Measurements from ENCODE around the gene KREMEN1.

KREMEN1 gene

GRCh38 chr22:29209624-29209929, 136.7 kb downstream of the KREMEN1 start:
- DNase-seq, result no peak

GRCh38 chr22:29211066-29211465, 138.2 kb downstream of the KREMEN1 start:
- DNase-seq, result no peak

GRCh38 chr22:29211466-29211865, 138.6 kb downstream of the KREMEN1 start:
- DNase-seq, result no peak

GRCh38 chr22:29212743-29213142, 139.9 kb downstream of the KREMEN1 start:
- DNase-seq, result no peak

- DNase-seq, result no peak
Measured at GRCh38 chr22:29213493-29213892, 140.7 kb downstream of the KREMEN1 start.

GRCh38 chr22:29214232-29214631, 141.4 kb downstream of the KREMEN1 start:
- DNase-seq, result no peak

GRCh38 chr22:29215012-29215860, 142.4 kb downstream of the KREMEN1 start:
- DNase-seq, result no peak

- DNase-seq, result no peak
Measured at GRCh38 chr22:29216011-29216872, 143.4 kb downstream of the KREMEN1 start.

GRCh38 chr22:29216873-29217666, 144.2 kb downstream of the KREMEN1 start:
- DNase-seq, result no peak
